Measurements from ENCODE around the gene ARX.

Gene ARX

GRCh38 chrX:25016938-25017598 lies 1.3 kb upstream of the ARX start:
- DNase-seq (ENCODE audit: low read depth, low spot score): no peak

DNA sequence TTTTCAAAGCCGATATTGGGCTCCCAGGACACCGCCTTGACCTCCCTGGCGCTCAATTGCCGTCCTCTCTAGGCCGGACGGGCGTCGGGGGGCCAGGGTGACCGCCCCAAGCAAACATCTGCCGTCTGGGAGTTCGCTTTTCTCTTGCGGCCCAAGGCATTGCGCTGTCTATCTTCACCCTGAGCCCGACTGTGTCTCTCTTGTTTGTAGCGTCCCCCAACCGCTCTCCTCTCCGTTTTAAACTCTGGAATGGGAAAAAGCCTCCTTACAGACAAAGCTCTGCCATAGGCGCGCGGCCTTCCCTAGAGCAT lies 551 bp upstream of the ARX start:
- DNase-seq (ENCODE audit: low read depth, low spot score): no peak

- no peak for DNase-seq (ENCODE audit: low read depth, low spot score)
These were observed 1.4 kb downstream of the ARX start for GRCh38 chrX:25014366-25014838.

- DNase-seq (ENCODE audit: low read depth, low spot score): no peak
These were observed 2.0 kb downstream of the ARX start for GRCh38 chrX:25013632-25014365.

GRCh38 chrX:25012793-25013631 lies 2.8 kb downstream of the ARX start:
- DNase-seq (ENCODE audit: low read depth, low spot score): no peak

DNA sequence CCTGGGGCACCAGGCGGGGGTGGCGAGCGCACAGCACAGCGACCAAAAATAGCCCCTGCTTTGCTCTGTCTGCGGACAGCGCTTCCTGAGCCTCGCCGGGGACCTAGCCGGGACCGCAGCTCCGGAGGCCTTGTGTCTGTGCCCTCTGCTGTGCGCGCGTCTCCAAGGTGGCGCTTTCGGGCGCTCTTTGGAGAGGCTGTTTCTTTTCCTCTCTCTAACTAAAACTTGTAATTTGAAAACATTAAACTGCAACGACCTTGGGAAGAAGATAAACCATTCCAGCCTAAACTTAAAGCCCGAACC lies 3.4 kb downstream of the ARX start:
- DNase-seq (ENCODE audit: low read depth, low spot score): no peak

GRCh38 chrX:25011589-25012432 lies 4.0 kb downstream of the ARX start:
- no peak for DNase-seq (ENCODE audit: low read depth, low spot score)

GRCh38 chrX:25010784-25011588 lies 4.8 kb downstream of the ARX start:
- no peak for DNase-seq (ENCODE audit: low read depth, low spot score)

DNA sequence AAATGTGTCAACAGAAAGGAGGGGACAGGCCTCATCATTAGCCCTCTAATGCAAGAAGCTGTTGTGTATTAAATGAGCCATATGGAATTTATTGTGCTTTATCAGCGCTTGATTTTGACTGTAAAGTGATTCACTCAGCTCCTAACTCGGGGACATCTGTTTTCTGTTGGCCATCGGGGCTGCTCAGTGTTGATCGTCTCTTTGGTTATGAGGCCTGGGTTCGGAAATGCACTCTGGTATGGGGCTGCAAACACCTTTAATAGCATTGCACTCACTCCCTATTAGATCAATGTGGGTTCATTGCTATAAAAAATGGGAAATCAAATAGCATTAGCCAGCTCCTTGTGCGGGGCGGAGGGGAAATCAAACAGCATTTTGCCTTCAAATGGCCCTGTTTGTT lies 6.4 kb downstream of the ARX start:
- DNase-seq (ENCODE audit: low read depth, low spot score): no peak

DNA sequence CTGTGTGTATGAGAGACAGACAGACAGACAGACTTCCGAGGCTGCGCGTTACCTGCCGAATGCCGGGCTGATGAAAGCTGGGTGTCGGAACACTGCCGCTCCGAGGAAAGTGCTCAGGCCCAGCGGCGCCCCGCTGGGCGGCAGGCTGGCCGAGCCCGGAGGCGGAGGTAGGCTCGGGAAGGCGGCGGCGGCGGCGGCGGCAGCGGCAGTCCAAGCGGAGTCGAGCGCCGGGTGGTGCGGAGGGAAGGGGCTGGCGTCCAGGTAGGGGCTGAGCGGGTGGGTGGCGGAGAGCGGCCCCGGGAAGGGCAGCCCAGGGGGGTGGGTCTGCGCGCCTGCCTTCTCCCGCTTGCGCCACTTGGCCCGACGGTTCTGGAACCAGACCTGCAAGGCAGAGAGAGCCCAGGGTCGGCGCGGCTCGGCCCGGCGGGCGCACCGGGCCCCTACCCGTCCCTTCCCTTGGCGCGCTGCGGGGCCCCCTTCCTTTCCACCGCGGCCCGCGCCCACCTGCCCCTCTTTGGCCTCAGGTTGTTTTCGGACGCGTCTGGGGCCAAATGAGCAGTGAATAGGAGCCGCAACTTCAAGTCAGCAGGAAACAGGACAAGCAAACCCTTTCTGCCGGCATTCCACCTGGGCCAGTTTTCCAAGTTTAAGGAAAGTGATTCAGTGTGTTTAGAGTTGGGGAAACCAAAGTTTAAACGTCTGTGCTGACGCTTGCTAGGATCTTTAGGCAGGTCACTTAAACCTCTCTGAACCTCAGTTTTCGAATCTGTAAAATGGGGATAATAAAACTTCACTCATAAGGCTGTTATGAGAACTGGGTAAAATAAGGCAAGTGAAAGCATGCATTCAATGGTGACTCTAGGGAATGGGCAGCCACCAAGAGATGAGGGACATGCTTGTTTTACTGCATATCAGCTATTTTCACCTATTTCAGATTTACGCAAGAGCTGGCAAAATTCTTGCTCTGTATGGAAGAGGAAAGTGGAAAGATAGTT lies 8.4 kb downstream of the ARX start:
- no peak for DNase-seq (ENCODE audit: low read depth, low spot score)

DNA sequence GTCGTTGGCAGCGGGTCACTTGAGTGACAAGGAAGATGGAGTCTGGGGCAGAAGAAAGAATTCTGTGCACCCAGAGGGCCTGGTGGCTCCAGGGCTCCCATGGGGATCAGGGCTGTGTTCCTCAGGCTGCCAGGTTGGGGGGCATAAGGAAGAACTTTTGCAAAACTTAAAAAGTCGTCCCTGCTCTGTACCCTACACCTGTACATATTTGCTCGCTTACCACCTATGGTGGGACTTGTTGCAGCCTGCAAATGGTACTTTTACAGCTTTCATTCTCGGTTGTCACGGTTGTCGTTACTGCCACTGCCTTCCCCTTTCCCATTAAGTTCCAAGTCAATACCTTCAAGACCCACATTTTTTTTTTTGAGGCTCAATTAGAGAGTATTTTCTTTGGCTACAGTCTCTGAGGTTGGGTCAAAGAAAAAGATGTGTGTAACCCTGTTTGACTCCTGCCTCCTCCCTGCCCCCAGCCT lies 9.1 kb downstream of the ARX start:
- DNase-seq (ENCODE audit: low read depth, low spot score): no peak

DNA sequence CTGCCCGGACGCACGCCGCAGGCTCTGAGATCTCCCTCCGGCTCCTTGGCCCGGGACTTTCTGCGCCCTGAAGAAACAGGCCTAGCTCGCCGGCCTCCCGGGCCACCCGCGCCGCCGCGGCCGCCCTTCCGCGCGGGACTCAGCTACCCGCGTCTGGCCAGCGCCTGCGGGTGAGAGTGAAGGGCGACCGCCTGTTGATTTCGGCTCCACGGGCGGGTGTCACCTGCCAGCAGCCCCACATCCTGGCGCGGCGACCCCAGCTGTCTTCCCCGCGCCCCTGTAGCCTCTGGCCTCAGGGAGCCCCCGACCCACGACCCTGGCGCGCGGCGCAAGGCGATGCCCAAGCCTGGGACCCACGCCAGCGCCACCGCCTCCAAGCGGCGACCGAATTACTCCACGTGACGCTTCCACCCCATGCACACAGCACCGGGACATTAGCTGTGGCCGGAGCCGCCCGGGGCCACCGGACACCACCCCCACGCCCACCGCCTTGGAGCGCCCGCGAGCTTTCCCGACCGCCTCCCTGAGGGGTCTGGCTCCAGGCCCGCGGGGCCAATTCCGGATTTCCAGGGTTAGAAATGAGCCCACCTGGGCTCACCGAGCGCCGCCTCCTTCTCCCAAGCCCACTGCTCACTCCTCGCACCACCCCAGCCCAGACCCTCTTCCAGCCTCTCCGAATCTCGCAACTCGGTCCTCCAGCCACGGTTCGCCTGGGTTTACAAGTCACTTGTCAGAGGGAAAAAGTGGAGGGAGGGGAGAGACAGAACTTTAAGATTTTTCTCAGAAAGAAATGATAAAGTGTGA lies 10.2 kb downstream of the ARX start:
- DNase-seq (ENCODE audit: low read depth, low spot score): no peak

DNA sequence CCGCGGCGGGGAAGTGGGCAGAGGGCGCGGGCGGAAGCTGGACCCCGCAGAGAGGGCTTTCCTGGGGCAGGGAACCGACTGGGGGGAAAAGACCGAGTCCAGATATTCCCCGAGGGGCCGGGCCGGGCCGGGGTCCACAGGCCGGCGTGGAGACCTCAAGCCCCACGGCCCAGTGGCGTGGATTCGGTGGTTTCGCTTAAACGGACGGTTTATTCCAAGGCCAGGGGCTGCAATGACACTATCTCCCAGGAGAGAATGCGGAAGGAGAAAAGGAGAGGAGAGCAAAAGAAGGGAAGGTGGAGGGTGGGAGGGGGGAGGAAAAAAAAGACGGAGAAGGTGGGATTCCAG lies 10.8 kb downstream of the ARX start:
- no peak for DNase-seq (ENCODE audit: low read depth, low spot score)

GRCh38 chrX:25004485-25005032 lies 11.2 kb downstream of the ARX start:
- no peak for DNase-seq (ENCODE audit: low read depth, low spot score)

DNA sequence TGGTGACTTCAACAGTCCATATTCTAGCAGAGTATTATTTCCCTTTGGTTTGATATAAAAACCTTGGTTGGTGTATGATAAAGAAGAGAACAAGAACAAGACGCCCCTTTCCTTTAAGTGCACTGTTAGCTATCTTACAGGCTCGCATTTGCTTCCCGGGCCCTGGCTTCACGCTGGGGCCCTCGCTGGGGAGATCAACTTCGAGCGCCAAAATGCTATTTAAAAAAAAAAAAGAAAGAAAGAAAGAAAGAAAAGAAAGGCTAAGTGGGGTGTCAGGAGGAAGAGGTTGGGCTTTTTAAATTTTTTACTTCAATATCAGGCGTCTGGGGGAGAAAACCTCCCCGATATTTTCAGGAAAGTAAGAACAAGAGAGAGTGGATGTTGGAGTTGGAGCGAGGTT lies 11.7 kb downstream of the ARX start:
- DNase-seq (ENCODE audit: low read depth, low spot score): no peak

GRCh38 chrX:25003066-25003849 lies 12.5 kb downstream of the ARX start:
- DNase-seq (ENCODE audit: low read depth, low spot score): no peak

GRCh38 chrX:25002661-25003020 lies 13.1 kb downstream of the ARX start:
- no peak for DNase-seq (ENCODE audit: low read depth, low spot score)

Data from brain pericyte (primary cell).